ENCODE data around the gene MAGI2.

The MAGI2 gene

DNA sequence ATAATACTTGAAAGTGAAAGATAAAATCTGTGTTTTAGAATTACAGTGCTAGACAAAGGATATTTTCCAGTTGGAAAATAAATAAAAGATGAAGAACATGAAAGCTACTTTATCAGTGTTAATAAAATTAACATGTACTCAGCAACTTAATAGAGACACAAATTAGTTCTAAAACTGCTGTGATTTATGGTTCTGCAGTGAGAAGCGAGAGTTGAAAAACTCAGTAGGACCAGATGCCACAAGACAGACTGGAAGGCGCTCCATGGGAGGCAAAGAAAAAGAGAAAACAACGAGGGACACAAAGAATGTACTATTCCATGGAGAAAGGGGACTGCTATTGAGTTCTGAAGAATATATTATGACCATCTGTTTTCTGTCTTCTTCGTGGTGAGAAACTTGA lies 1064.4 kb downstream of the MAGI2 start:
- TF ChIP-seq, protein P1, sequence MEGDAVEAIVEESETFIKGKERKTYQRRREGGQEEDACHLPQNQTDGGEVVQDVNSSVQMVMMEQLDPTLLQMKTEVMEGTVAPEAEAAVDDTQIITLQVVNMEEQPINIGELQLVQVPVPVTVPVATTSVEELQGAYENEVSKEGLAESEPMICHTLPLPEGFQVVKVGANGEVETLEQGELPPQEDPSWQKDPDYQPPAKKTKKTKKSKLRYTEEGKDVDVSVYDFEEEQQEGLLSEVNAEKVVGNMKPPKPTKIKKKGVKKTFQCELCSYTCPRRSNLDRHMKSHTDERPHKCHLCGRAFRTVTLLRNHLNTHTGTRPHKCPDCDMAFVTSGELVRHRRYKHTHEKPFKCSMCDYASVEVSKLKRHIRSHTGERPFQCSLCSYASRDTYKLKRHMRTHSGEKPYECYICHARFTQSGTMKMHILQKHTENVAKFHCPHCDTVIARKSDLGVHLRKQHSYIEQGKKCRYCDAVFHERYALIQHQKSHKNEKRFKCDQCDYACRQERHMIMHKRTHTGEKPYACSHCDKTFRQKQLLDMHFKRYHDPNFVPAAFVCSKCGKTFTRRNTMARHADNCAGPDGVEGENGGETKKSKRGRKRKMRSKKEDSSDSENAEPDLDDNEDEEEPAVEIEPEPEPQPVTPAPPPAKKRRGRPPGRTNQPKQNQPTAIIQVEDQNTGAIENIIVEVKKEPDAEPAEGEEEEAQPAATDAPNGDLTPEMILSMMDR (IDR thresholded peaks at IDR 0.05; ENCODE audit: borderline replicate concordance, control extremely low read depth, extremely low read depth, insufficient read depth, missing control alignments) = no peak
- no peak for DNase-seq (ENCODE audit: low spot score)
- in situ Hi-C loops (cut with MboI; ENCODE audit: low sequenced_read_pairs, unreplicated experiment) = no loop called here

DNA sequence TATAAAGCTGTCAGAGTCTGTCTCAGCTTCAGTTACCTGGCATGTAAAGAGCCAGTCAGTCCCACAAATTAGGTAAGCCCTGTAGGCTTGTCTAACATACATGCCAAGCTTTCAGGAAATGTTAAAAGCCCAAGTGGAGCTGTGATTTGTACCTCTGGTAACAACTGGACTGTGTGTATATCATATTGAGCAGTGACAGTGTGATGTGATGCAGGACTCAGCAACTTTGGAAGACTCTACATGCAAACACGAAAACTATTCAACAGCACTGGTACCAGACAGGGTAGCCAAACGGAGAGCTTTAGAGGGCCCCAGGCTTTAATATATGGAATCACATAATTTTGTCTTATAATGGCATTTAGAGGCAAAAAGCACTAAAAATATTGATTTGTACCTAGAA lies 1066.9 kb downstream of the MAGI2 start:
- DNase-seq (ENCODE audit: low spot score) = no peak
- TF ChIP-seq, protein P1 (IDR thresholded peaks at IDR 0.05; ENCODE audit: borderline replicate concordance, control extremely low read depth, extremely low read depth, insufficient read depth, missing control alignments) = no peak
- in situ Hi-C loops (cut with MboI; ENCODE audit: low sequenced_read_pairs, unreplicated experiment) = no loop called here

DNA sequence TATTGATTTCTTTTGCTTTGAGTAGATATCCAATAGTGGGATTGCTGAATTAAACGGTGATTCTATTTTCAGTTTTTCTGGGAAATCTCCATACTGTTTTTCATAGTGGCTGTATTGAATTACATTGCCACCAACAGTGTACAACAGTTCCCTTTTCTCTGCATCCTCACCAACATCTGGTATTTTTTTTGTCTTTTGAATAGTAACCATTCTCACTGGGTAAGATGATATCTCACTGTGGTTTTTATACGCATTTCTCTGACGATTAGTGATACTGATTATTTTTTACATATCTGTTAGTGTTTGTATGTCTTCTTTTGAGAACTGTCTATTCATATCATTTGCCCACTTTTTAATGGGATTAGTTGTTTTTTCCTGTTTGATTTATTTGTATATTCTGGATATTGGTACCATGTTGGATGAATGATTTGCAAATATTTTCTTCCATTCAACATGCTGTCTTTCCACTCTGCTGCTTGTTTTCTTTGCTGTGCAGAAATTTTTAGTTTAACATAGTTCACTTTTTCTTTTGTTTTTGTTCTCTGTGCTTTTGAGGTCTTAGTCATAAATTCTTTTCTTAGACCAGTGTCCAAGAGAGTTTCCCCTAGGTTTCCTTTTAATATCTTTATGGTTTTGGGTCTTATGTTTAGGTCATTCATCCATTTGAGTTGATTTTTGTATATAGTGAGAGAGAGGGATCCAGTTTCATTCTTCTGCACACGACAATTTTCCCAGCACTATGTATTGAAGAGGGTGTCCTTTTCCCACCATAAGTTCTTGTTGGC lies 1070.2 kb downstream of the MAGI2 start:
- in situ Hi-C loops (cut with MboI; ENCODE audit: low sequenced_read_pairs, unreplicated experiment) = no loop called here
- TF ChIP-seq, protein P1 (IDR thresholded peaks at IDR 0.05; ENCODE audit: borderline replicate concordance, control extremely low read depth, extremely low read depth, insufficient read depth, missing control alignments) = no peak
- DNase-seq (ENCODE audit: low spot score) = no peak

DNA sequence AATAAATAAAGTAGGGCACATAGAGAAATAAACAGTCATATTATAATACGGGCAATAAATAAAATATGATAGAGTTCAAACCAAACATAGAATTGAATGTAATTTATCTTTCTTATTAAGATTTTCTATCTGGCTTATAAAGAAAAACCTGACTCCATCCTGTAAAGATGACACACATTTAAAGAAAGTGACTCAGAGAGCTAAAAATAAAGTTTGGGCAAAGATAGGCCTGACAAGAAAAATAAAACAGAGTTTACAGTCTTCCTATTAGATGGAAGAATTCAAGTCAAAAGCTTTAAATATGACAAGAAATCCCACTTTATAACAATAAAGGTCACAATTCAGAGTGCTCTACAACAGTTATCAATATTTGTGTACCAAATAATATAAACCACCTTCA lies 1074.3 kb downstream of the MAGI2 start:
- DNase-seq (ENCODE audit: low spot score) = no peak
- in situ Hi-C loops (cut with MboI; ENCODE audit: low sequenced_read_pairs, unreplicated experiment) = no loop called here
- TF ChIP-seq, protein P1 (IDR thresholded peaks at IDR 0.05; ENCODE audit: borderline replicate concordance, control extremely low read depth, extremely low read depth, insufficient read depth, missing control alignments) = no peak

DNA sequence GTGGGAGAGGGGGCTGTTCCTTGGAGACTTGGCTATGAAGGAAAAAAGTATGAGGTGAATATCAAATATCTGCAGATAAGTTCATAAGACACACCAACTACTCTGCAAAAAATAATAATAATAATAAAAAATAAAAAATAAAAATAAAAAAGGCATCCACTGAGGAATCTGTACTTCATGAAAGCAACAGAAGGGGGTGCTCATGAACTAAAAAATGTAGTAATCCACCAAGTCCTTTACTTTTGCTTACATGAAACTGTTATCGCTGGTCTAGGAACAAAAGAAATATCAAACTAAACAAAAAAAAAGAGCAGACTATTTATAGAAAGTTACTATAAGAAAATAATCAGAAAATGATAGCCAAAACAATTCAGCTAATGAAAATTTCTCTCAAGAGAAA lies 1075.9 kb downstream of the MAGI2 start:
- in situ Hi-C loops (cut with MboI; ENCODE audit: low sequenced_read_pairs, unreplicated experiment) = no loop called here
- TF ChIP-seq, protein P1 (IDR thresholded peaks at IDR 0.05; ENCODE audit: borderline replicate concordance, control extremely low read depth, extremely low read depth, insufficient read depth, missing control alignments) = no peak

DNA sequence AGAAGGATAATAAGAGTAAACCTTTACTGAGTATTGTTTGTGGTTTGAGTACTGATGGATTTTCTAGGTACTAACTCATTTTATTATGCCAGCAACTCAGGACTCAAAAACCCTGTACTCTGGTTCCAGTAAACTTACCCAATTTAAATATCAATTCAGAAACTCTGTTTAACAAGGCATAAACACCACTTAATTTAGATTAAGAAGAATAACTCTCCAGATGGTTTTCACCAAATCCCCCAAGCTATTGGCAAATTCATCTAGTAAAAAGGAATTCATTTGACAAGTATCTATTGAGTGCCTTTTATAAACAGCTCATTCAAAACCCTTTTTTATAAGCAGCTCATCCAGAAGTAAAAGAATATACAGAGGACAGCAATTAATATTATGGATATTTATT lies 1082.5 kb downstream of the MAGI2 start:
- in situ Hi-C loops (cut with MboI; ENCODE audit: low sequenced_read_pairs, unreplicated experiment) = no loop called here
- TF ChIP-seq, protein P1 (IDR thresholded peaks at IDR 0.05; ENCODE audit: borderline replicate concordance, control extremely low read depth, extremely low read depth, insufficient read depth, missing control alignments) = no peak
- no peak for DNase-seq (ENCODE audit: low spot score)

More for the DNA sequence above, 1075.9 kb downstream of the MAGI2 start:
- no peak for DNase-seq (ENCODE audit: low spot score)

Measured in GM13976 (cell line).